Measurements from ENCODE around the gene EHBP1L1. TPM values are rescaled to one million over a fixed set of nuclear protein-coding genes. Genes with fewer than 3 reads are reported as not detected.

Gene EHBP1L1
- polyA plus RNA-seq, 1 donor (not counting 4 experiments of a cell fraction or from before 2014, with no cell fraction given): 10.4 TPM

DNA sequence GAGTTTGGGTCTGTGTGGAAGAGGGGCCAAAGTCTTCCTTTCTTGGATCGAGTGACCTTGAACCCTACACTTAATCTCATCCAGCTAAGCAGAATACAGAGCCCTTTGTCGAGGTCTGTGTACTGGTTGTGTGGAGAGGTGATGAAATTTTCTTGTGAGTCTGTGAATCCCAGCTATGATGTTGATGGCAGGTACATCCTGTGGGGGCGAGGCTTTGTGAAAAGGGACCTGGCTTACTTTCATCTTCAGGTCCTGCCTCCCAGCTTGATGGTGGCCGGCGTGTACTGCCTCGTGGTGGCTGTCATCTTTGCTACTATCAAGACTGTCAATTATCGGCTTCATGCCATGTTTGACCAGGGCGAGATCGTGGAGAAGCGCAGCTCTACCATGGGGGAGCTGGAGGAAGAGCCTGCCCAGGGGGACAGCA is 40.7 kb downstream of the EHBP1L1 start:
- H3K9ac ChIP-seq (ENCODE audit: control insufficient read depth, extremely low read depth, insufficient read depth, low read length): peak overlapping the region; percentile 86
- dilution Hi-C loops (cut with MboI; ENCODE audit: extremely low pct_ligation_motif_present, low sequenced_read_pairs): no loop called here
- H3K27me3 ChIP-seq (ENCODE audit: control insufficient read depth, extremely low read depth, insufficient read depth, low read length): no peaks in the 10 kb centered on the region
- peak overlapping the region; percentile 2 for H3K27ac ChIP-seq (ENCODE audit: control insufficient read depth, insufficient read depth, low read length)
- H3K4me3 ChIP-seq (ENCODE audit: control insufficient read depth in 2 of 3, extremely low read depth in 1 of 3, insufficient read depth in 2 of 3, low read depth in 1 of 3, low read length in 3 of 3): peak overlapping the region; percentile 38 to 85 (median 65)
- no peak overlapping the region for H2AFZ ChIP-seq (ENCODE audit: control insufficient read depth, low read length)
- H3K9me3 ChIP-seq (ENCODE audit: control insufficient read depth, low read depth, low read length): no peaks in the 10 kb centered on the region
- DNase-seq (ENCODE audit: low read depth, low spot score) (no peak), FAIRE-seq (no peak)
- H4K20me1 ChIP-seq (ENCODE audit: control insufficient read depth, extremely low read depth, insufficient read depth, low read length): no peaks in the 10 kb centered on the region
- H3K4me1 ChIP-seq (ENCODE audit: control insufficient read depth, extremely low read depth, insufficient read depth, low read length): peaks cover 25% of the 10 kb centered on the region
- H3K36me3 ChIP-seq (ENCODE audit: control insufficient read depth in 2 of 2, extremely low read depth in 1 of 2, insufficient read depth in 2 of 2, low read length in 2 of 2): peaks cover 37 to 44% of the 10 kb centered on the region in 2 experiments
- H3K79me2 ChIP-seq (ENCODE audit: control insufficient read depth, insufficient read depth, low read length): peaks cover 75% of the 10 kb centered on the region
- TF ChIP-seq EZH2 (IDR thresholded peaks at IDR 0.05; ENCODE audit: low read length): no peak
- no peak for TF ChIP-seq CTCF (optimal IDR thresholded peaks at IDR 0.05 in 1 of 3, IDR thresholded peaks at IDR 0.05 in 1 of 3, conservative IDR thresholded peaks at IDR 0.05 in 1 of 3; ENCODE audit: extremely low read depth in 1 of 3, insufficient read depth in 2 of 3, low read length in 3 of 3)
- H3K9me1 ChIP-seq (ENCODE audit: control insufficient read depth, extremely low read depth, insufficient read depth, low read length): no peaks in the 10 kb centered on the region
- peak overlapping the region; percentile 47 for H3K4me2 ChIP-seq (ENCODE audit: control insufficient read depth, extremely low read depth, insufficient read depth, low read depth, low read length)

DNA sequence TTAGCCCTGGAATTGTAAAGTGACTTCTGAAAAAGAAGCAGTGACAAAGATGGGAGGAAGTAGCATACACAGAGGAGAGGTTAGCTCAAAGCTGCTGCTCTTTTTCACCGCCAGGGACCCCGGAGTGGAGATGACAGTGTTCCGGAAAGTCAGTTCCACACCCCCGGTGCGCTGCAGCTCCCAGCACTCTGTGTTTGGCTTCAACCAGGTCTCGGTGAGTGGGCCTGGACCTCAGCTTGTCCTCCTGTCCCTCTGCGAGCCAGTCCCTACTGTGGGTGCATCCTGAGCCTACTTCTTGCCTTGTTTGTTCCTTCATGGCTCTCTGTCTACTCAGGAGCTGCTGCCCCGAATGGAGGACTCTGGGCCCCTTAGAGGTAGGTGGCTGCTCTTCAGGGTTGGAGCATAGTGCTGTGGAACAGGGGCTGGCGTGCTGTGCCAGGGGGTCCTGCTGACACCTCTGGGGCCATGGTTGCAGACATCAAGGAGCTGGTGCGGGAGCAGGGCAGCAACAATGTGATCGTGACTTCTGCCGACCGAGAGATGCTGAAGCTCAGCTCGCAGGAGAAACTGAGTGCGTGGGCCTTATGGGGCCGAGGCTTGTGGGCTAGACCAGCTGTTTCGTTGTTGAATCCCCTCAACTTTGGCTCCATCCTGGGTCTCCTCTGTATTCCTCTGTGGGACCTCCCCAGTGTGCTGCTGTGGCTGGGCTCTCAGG is 41.4 kb downstream of the EHBP1L1 start:
- Histone ChIP-seq H3K4me1 (ENCODE audit: control insufficient read depth, extremely low read depth, insufficient read depth, low read length) (peaks cover 19% of the 10 kb centered on the region), H2AFZ (ENCODE audit: control insufficient read depth, low read length) (no peak overlapping the region), H3K9me1 (ENCODE audit: control insufficient read depth, extremely low read depth, insufficient read depth, low read length) (no peaks in the 10 kb centered on the region), H3K27ac (ENCODE audit: control insufficient read depth, insufficient read depth, low read length) (no peak overlapping the region), H4K20me1 (ENCODE audit: control insufficient read depth, extremely low read depth, insufficient read depth, low read length) (no peaks in the 10 kb centered on the region), H3K36me3 (ENCODE audit: control insufficient read depth in 2 of 2, extremely low read depth in 1 of 2, insufficient read depth in 2 of 2, low read length in 2 of 2) (peaks cover 35 to 40% of the 10 kb centered on the region in 2 experiments), H3K4me3 (ENCODE audit: control insufficient read depth in 2 of 3, extremely low read depth in 1 of 3, insufficient read depth in 2 of 3, low read depth in 1 of 3, low read length in 3 of 3) (peak overlapping the region in 2 of 3 experiments; percentile 38 to 65), H3K9ac (ENCODE audit: control insufficient read depth, extremely low read depth, insufficient read depth, low read length) (peak overlapping the region; percentile 86), H3K9me3 (ENCODE audit: control insufficient read depth, low read depth, low read length) (no peaks in the 10 kb centered on the region), H3K4me2 (ENCODE audit: control insufficient read depth, extremely low read depth, insufficient read depth, low read depth, low read length) (peak overlapping the region; percentile 47), H3K27me3 (ENCODE audit: control insufficient read depth, extremely low read depth, insufficient read depth, low read length) (no peaks in the 10 kb centered on the region), H3K79me2 (ENCODE audit: control insufficient read depth, insufficient read depth, low read length) (peaks cover 68% of the 10 kb centered on the region)
- TF ChIP-seq EZH2 (IDR thresholded peaks at IDR 0.05; ENCODE audit: low read length): no peak
- no peak for TF ChIP-seq CTCF (optimal IDR thresholded peaks at IDR 0.05 in 1 of 3, IDR thresholded peaks at IDR 0.05 in 1 of 3, conservative IDR thresholded peaks at IDR 0.05 in 1 of 3; ENCODE audit: extremely low read depth in 1 of 3, insufficient read depth in 2 of 3, low read length in 3 of 3)
- FAIRE-seq (no peak), DNase-seq (ENCODE audit: low read depth, low spot score) (no peak)
- dilution Hi-C loops (cut with MboI; ENCODE audit: extremely low pct_ligation_motif_present, low sequenced_read_pairs): no loop called here
